HepG2 (cell line): ENCODE data around the gene AK9. TPM values are rescaled to one million over a fixed set of nuclear protein-coding genes. Genes with fewer than 3 reads are reported as not detected.

Experiments
- ATAC-seq: fragments of 200-7000 bp; cut with Tn5 transposase; 3 replicates; pipeline ENCODE4 v1.9.1; 2020; ENCODE audit warnings: mild to moderate bottlenecking, moderate library complexity
- BruUV-seq: library from RNA; stranded (reverse); fragments of 400-500 nt; replicated peaks from 2 replicates; lab custom pipeline; 2021; lab: Mats Ljungman, UMichigan
- CTCF ChIA-PET: fragments of 300-600 bp; formaldehyde crosslinking; extraction: SDS; loops from one replicate; lab custom pipeline; 2021; ENCODE audit warnings: low total read pairs, inconsistent platforms, low intra/inter-chr PET ratio; lab: Yijun Ruan, JAX
- POLR2A ChIA-PET: fragments of 350-600 bp; sonication (Branson Sonifier 250); formaldehyde crosslinking; loops from one replicate; lab custom pipeline; 2020; ENCODE audit warnings: antibody characterized with exemption, inconsistent platforms; lab: Yijun Ruan, JAX
- DNase-seq: peaks from one replicate; pipeline ENCODE4 v3.0.0-alpha.2; 2015; ENCODE audit warnings: low spot score
- FAIRE-seq: peaks from 3 replicates; lab custom pipeline; 2011; peaks lifted over from hg19 to GRCh38; lab: Jason Lieb, UNC
- H2AFZ ChIP-seq: one replicate; pipeline ENCODE4 v1.6.1; 2011; ENCODE audit warnings: low read length, inconsistent platforms
- H3K27ac ChIP-seq: fragments of 300-600 bp; 3 replicates; pipeline ENCODE4 v1.8.0; 2011; ENCODE audit warnings: mixed run types, mild to moderate bottlenecking, mixed read lengths, low read length, inconsistent platforms; ENCODE audit not compliant: insufficient read depth; ENCODE audit errors: extremely low read length
- H3K27me3 ChIP-seq, 2 experiments: fragments of 200-600 bp in 1 of 2; 2 replicates in 1 of 2; 3 replicates in 1 of 2; pipeline versions ENCODE4 v1.6.0 to v1.8.0; 2011; ENCODE audit warnings: low read length in 2 of 2, mild to moderate bottlenecking in 2 of 2, moderate library complexity in 2 of 2, inconsistent platforms in 1 of 2; ENCODE audit not compliant: insufficient read depth in 2 of 2, control insufficient read depth in 1 of 2
- H3K36me3 ChIP-seq, 2 experiments: fragments of 200-600 bp in 1 of 2; replicated peaks in 1 of 2; 2 replicates in 1 of 2; 3 replicates in 1 of 2; pipeline versions ENCODE4 v1.5.1 to v1.8.0; 2011; ENCODE audit warnings: low read length in 2 of 2, inconsistent platforms in 1 of 2; ENCODE audit not compliant: insufficient read depth in 2 of 2, control insufficient read depth in 1 of 2
- H3K4me1 ChIP-seq: 2 replicates; pipeline ENCODE4 v1.5.1; 2012; ENCODE audit warnings: low read length, inconsistent platforms; ENCODE audit not compliant: insufficient read depth
- H3K4me2 ChIP-seq: 2 replicates; pipeline ENCODE4 v1.6.0; 2011; ENCODE audit warnings: low read depth, low read length, inconsistent platforms
- H3K4me3 ChIP-seq, 3 experiments: fragments of 200-600 bp in 1 of 3; sonication (generic), shearing (Covaris generic) in 1 of 3; replicated peaks in 1 of 3; 2 replicates each; pipeline ENCODE4 v1.5.1; 2011 to 2016; ENCODE audit warnings: low read length in 3 of 3, inconsistent platforms in 2 of 3, low read depth in 2 of 3, mild to moderate bottlenecking in 2 of 3, control low read depth in 1 of 3, mixed read lengths in 1 of 3; ENCODE audit not compliant: insufficient read depth in 1 of 3
- H3K79me2 ChIP-seq: one replicate; pipeline ENCODE4 v1.6.1; 2011; ENCODE audit warnings: low read length, inconsistent platforms; ENCODE audit not compliant: insufficient read depth
- H3K9ac ChIP-seq: 2 replicates; pipeline ENCODE4 v1.6.0; 2011; ENCODE audit warnings: mild to moderate bottlenecking, low read depth, low read length, inconsistent platforms; ENCODE audit not compliant: insufficient read depth
- H3K9me3 ChIP-seq: 2 replicates; pipeline ENCODE4 v1.5.1; 2012; ENCODE audit warnings: mild to moderate bottlenecking, low read length
- H4K20me1 ChIP-seq: 2 replicates; pipeline ENCODE4 v1.6.0; 2011; ENCODE audit warnings: inconsistent platforms, mild to moderate bottlenecking, low read length, moderate library complexity; ENCODE audit not compliant: insufficient read depth
- CC2D1A ChIP-seq: sonication (generic); formaldehyde crosslinking; IDR thresholded peaks from 2 replicates; pipeline ENCODE4 v1.8.1; 2023; ENCODE audit warnings: mild to moderate bottlenecking, missing genetic modification reagents
- ISX ChIP-seq: sonication (generic); formaldehyde crosslinking; conservative IDR thresholded peaks from 2 replicates; pipeline ENCODE4 v1.5.0; 2020; ENCODE audit warnings: missing genetic modification reagents
- MEF2D ChIP-seq: sonication (generic); formaldehyde crosslinking; IDR thresholded peaks from 2 replicates; pipeline ENCODE4 v1.5.1; 2020; ENCODE audit warnings: mild to moderate bottlenecking, missing genetic modification reagents
- NBN ChIP-seq: fragments of 450-650 bp; conservative IDR thresholded peaks from 2 replicates; pipeline ENCODE4 v1.6.1; 2017
- PHF20 ChIP-seq: sonication (generic); formaldehyde crosslinking; IDR thresholded peaks from 2 replicates; pipeline ENCODE4 v1.5.0; 2020; ENCODE audit warnings: mild to moderate bottlenecking, missing genetic modification reagents
- RCOR2 ChIP-seq: IDR thresholded peaks from 2 replicates; pipeline ENCODE4 v1.6.1; 2016; ENCODE audit warnings: missing biosample characterization, missing genetic modification reagents
- ZFP36 ChIP-seq: fragments of 150-350 bp; IDR thresholded peaks from 2 replicates; pipeline ENCODE4 v1.6.1; 2018; ENCODE audit warnings: borderline replicate concordance, low read length, low read depth; ENCODE audit not compliant: partially characterized antibody
- ZNF44 ChIP-seq: sonication (generic); formaldehyde crosslinking; IDR thresholded peaks from 2 replicates; pipeline ENCODE4 v1.5.1; 2020; ENCODE audit warnings: mild to moderate bottlenecking, missing genetic modification reagents
- ZNF569 ChIP-seq: sonication (generic); formaldehyde crosslinking; IDR thresholded peaks from 2 replicates; pipeline ENCODE4 v1.5.0; 2020; ENCODE audit warnings: mild to moderate bottlenecking, missing genetic modification reagents, moderate library complexity, borderline replicate concordance
- WGBS: methylation state at CpG from one replicate; pipeline ENCODE4 v1.1.6; 2017; ENCODE audit warnings: low lambda C conversion rate; 5-methylcytosine and 5-hydroxymethylcytosine counted together
- in situ Hi-C: cut with HindIII; loops from 2 replicates; pipeline ENCODE4 v1.10.0; 2017; ENCODE audit warnings: low pct_unique_long_range_greater_than_20kb; ENCODE audit not compliant: extremely low pct_ligation_motif_present
- intact Hi-C: fragments of 100-400 bp; cut with micrococcal nuclease; formaldehyde crosslinking; loops from one replicate; pipeline ENCODE4 v1.10.0; 2022; ENCODE audit not compliant: unreplicated experiment
- polyA plus RNA-seq, 8 experiments: library from polyadenylated mRNA; depleted of rRNA in 3 of 8; stranded (reverse) in 7 of 8; unstranded in 1 of 8; fragments of >200 nt; fragmentation: Illumina TruSeq in 4 of 8; extraction: Trizol in 4 of 8; gene quantifications; 2 replicates each; pipeline versions ENCODE4 v1.2.1 to v1.2.3, GENCODE V29; 2011 to 2016; ENCODE audit warnings: low read depth in 4 of 8, missing spikeins in 1 of 8, mixed read lengths in 1 of 8; ENCODE audit not compliant: insufficient read depth in 1 of 8
- total RNA-seq, 5 experiments: library from RNA; depleted of rRNA; stranded (reverse); fragments of >200 nt; fragmentation: Illumina TruSeq; extraction: Trizol; gene quantifications; 2 replicates each; pipeline ENCODE4 v1.2.3, GENCODE V29; 2016; ENCODE audit warnings: low read depth in 1 of 5
- TF ChIP-seq, protein P1 (sequence below): sonication (generic); formaldehyde crosslinking; IDR thresholded peaks from 2 replicates; pipeline ENCODE4 v1.4.0; 2020; ENCODE audit warnings: missing genetic modification reagents
- TF ChIP-seq, protein P2 (sequence below): sonication (generic); formaldehyde crosslinking; IDR thresholded peaks from 2 replicates; pipeline ENCODE4 v1.5.0; 2020; ENCODE audit warnings: missing genetic modification reagents

The AK9 gene
- total and polyA plus RNA-seq, 2 of the 13 experiments (the other 11 are each of a cell fraction or from before 2014, with no cell fraction given), result 3.2 to 4.8 TPM

DNA sequence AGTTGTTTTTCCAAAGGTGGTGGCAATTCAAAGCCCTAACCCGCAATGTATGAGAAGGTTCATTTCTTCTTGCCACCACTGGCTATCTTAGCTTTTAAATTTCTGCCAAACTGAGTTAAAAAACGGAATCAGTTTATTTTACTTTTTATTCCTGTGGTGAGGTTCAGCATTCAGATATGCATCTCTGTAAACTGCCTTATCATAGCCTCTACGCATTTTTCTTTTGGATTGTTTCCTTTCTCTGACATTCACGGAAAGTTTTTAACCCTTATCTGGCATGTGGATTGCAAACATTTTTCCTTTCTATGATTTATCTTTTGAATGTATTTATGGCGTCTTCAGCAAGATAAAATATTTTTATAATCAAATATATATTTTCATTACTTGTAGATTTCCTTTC is 37.7 kb downstream of the AK9 start:
- intact Hi-C loops (no loop called here), in situ Hi-C loops (no loop called here)
- H3K9me3 ChIP-seq, result no peaks in the 10 kb centered on the region
- H3K9ac ChIP-seq, result no peak overlapping the region
- POLR2A ChIA-PET, result no interaction called here
- H3K27ac ChIP-seq, result no peak overlapping the region
- no peak overlapping the region for H3K4me3 ChIP-seq
- H4K20me1 ChIP-seq, result no peaks in the 10 kb centered on the region
- TF ChIP-seq CC2D1A (CRISPR knock-in tag) (no peak), ZNF44 (CRISPR knock-in tag) (no peak), MEF2D (CRISPR knock-in tag) (no peak), ZFP36 (no peak), NBN (no peak), ZNF569 (CRISPR knock-in tag) (no peak), ISX (no peak), PHF20 (CRISPR knock-in tag) (no peak), RCOR2 (CRISPR knock-in tag) (no peak)
- TF ChIP-seq, protein P1, sequence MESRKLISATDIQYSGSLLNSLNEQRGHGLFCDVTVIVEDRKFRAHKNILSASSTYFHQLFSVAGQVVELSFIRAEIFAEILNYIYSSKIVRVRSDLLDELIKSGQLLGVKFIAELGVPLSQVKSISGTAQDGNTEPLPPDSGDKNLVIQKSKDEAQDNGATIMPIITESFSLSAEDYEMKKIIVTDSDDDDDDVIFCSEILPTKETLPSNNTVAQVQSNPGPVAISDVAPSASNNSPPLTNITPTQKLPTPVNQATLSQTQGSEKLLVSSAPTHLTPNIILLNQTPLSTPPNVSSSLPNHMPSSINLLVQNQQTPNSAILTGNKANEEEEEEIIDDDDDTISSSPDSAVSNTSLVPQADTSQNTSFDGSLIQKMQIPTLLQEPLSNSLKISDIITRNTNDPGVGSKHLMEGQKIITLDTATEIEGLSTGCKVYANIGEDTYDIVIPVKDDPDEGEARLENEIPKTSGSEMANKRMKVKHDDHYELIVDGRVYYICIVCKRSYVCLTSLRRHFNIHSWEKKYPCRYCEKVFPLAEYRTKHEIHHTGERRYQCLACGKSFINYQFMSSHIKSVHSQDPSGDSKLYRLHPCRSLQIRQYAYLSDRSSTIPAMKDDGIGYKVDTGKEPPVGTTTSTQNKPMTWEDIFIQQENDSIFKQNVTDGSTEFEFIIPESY (CRISPR knock-in tag), result no peak
- TF ChIP-seq, protein P2, sequence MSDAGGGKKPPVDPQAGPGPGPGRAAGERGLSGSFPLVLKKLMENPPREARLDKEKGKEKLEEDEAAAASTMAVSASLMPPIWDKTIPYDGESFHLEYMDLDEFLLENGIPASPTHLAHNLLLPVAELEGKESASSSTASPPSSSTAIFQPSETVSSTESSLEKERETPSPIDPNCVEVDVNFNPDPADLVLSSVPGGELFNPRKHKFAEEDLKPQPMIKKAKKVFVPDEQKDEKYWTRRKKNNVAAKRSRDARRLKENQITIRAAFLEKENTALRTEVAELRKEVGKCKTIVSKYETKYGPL (CRISPR knock-in tag), result no peak
- 79% methylated on average over 5 of the region's 5 CpGs for whole genome bisulfite sequencing
- CTCF ChIA-PET, result no interaction called here
- DNase-seq (no peak), ATAC-seq (no peak), FAIRE-seq (no peak)
- H2AFZ ChIP-seq, result no peak overlapping the region
- no peaks in the 10 kb centered on the region for H3K36me3 ChIP-seq
- no peaks in the 10 kb centered on the region for H3K79me2 ChIP-seq
- BruUV-seq, result no TSS peak
- H3K4me1 ChIP-seq, result no peaks in the 10 kb centered on the region
- H3K4me2 ChIP-seq, result no peak overlapping the region
- no peaks in the 10 kb centered on the region for H3K27me3 ChIP-seq
